Breast epithelium (tissue), 3 donors: ENCODE data around the gene DBP.

ENCODE experiments used
- POLR2A ChIP-seq: fragments of 450-650 bp; IDR thresholded peaks from one replicate; pipeline ENCODE4 v1.6.1; 2016; ENCODE audit warnings: antibody characterized with exemption, mild to moderate bottlenecking, moderate library complexity
- POLR2AphosphoS5 ChIP-seq, 3 donors: sonication (generic); formaldehyde crosslinking; IDR thresholded peaks; one replicate each; pipeline ENCODE4 v1.6.1; 2017; ENCODE audit warnings: antibody characterized with exemption in 3 of 3
- TF ChIP-seq, protein P1 (sequence below), 3 donors: fragments of 450-650 bp; IDR thresholded peaks; one replicate each; pipeline ENCODE4 v1.5.1; 2016 to 2017; ENCODE audit warnings: antibody characterized with exemption in 3 of 3, mild to moderate bottlenecking in 3 of 3, moderate library complexity in 3 of 3

- TF ChIP-seq, protein P1, sequence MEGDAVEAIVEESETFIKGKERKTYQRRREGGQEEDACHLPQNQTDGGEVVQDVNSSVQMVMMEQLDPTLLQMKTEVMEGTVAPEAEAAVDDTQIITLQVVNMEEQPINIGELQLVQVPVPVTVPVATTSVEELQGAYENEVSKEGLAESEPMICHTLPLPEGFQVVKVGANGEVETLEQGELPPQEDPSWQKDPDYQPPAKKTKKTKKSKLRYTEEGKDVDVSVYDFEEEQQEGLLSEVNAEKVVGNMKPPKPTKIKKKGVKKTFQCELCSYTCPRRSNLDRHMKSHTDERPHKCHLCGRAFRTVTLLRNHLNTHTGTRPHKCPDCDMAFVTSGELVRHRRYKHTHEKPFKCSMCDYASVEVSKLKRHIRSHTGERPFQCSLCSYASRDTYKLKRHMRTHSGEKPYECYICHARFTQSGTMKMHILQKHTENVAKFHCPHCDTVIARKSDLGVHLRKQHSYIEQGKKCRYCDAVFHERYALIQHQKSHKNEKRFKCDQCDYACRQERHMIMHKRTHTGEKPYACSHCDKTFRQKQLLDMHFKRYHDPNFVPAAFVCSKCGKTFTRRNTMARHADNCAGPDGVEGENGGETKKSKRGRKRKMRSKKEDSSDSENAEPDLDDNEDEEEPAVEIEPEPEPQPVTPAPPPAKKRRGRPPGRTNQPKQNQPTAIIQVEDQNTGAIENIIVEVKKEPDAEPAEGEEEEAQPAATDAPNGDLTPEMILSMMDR (IDR thresholded peaks at IDR 0.05), result no peak
- TF ChIP-seq POLR2A (no peak), POLR2AphosphoS5 (IDR thresholded peaks at IDR 0.05) (no peak)
Measured at GRCh38 chr19:48603001-48603400, 34.2 kb downstream of the DBP start.
